HG03175 (cell line): ENCODE measurements around the gene MYADML2.
"Not testable (repeated sequence)": the region's sequence is repeated elsewhere in the genome, so short reads cannot be mapped to it uniquely, and the experiment has no call there.

ENCODE experiments used
- ATAC-seq: cut with Tn5 transposase; IDR thresholded peaks from one replicate; pipeline ENCODE4 v1.9.1; 2021; ENCODE audit warnings: mild to moderate bottlenecking, moderate library complexity; ENCODE audit not compliant: unreplicated experiment

MYADML2 gene

DNA sequence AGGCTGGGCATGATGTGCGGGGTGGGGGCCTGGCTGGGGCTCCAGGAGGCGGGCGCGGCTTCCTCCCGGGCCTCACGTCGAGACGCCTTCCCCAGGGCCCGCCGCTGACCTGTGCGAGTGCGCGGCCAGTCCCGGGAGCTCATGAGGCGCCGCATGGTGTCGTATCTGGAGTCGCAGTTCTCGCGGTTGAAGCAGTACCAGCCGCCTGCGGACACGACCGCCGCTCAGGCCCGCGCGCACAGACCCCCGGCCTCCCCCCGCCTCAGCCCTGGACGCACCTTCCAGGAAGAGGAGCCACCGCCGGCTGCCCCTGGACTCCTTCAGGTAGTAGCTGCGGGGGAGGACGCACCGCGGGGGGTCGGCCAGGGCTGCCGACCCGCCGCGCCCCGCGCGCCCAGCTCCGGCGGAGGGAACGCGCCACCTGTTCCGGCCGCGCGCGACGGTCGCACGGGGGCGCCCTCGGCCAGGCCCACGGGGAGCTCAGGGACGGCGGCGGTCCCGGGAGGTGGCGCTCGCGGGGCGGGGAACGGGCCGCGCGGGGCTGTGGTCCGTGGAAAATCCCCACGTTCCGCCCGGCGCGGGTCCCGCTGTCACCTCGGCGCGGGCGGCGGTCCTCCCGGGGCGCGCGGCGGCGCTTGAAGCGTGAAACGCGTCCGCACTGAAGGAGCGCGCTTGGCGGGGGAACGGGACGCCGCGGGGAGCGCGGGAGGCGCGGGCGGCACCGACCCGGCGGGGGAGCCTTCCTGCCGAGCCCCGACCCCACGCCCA, 12.5 kb upstream of the MYADML2 start:
- no peak for ATAC-seq

DNA sequence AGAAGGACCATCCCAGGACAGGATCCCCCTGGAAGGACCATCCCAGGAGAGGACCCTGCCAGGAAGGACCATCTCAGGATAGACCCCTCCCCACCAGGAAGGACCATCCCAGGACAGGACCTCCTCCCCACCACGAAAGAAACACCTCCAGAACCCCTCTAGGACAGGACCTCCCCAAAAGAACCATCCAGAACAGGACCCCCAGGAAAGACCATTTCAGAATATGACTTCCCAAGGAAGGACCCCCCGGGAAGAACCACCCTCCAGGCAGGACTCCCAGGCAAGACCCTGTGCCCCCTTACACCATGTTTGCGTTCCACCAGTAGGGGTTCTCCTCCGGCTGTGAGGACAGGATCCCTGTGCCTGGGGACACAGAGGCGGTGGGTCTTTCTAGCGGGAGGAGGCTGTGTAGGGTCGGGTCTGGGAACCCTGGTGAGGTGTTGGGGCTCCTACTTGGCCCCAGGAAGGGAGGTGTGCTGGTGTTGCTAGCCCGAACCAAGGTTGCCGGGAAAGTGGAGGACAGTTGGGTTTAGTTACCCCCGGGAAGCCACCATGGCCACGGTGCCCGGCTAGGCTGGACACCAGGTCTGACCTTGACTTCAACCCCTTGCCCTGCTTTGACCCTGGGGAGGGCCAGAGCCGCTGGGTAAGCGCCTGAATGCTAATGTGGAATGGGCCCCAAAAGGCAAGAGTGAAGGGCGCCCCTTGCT, 11.8 kb upstream of the MYADML2 start:
- no peak for ATAC-seq

DNA sequence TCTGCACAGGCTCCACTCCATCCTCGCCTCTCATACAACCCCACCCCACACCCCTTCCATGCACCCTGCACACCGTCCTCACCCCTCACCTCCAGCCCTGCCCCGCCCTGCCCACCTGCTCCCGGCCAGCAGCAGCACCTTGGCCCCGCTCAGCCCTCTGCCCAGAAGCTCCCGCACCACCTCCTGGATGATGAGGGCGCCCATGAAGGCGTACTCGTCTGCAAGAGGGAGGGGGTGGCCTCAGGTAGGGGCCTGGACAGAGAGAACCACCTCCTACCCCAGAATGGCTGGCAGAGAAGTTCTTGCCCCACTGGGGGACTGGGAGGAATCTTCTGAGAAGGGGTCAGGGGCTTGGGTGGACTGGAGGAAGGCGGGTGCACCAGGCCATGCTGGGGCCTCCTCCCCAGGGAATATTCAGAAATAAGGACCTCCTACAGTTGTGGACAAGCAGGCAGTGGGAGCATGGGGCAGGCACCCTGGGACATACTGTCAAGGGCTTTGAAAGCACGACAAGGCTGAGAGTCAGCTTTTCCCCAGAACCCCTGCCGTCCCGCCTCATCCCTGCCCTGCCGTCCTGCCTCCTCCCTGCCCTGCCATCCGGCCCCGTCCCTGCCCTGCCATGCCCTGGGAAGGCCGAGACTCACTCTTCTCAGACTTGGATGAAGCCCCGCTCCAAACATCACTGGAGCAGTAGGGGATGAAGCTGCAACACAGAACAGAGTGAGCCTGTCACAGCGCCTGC, 10.8 kb upstream of the MYADML2 start:
- ATAC-seq: no peak

DNA sequence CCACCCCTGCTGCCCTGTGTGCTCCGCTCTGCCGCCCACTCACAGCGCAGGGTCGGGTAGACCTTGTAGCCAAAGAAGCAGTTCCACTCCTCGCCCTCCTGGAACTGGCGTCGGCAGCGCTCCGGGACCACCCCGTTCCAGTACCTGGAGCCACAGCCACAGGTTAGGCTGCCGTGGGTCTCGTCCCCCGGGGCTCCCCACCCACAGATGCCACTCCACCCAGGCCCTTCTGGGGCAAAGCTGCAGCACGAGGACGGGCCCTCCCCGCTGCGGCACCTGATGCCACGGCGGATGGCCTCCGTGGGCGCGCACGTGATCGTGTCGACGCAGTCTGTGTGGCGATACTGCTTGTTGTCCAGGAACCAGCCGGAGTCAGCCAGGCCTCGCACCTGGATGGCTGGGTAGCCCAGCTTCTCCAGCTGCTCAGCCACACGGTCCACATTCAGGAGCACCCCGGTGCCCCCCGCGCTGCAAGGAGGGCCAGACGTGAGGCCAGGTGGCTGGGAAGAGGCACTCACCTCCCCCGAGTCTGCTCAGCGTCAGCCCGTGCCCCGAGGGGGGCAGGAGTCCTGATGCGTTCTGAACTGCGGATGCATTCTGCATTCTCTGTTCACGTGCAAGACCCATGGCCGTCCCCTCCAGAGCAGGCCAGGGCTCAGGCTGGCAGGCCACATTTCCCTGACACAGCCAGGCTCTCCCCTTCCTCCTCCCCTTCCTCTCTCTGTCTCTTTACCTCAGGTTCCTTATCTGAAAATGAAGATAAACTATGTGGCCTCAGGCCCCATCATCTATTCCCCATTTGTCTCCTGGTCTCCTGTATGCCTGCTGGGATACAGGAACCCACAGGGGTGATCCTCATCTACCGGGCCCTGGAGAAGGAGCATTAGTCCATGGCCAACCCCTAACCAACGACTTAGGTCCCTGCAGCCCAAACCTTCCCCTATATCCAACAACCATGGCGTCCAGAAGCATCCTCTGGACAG, 9.9 kb upstream of the MYADML2 start:
- no peak for ATAC-seq

DNA sequence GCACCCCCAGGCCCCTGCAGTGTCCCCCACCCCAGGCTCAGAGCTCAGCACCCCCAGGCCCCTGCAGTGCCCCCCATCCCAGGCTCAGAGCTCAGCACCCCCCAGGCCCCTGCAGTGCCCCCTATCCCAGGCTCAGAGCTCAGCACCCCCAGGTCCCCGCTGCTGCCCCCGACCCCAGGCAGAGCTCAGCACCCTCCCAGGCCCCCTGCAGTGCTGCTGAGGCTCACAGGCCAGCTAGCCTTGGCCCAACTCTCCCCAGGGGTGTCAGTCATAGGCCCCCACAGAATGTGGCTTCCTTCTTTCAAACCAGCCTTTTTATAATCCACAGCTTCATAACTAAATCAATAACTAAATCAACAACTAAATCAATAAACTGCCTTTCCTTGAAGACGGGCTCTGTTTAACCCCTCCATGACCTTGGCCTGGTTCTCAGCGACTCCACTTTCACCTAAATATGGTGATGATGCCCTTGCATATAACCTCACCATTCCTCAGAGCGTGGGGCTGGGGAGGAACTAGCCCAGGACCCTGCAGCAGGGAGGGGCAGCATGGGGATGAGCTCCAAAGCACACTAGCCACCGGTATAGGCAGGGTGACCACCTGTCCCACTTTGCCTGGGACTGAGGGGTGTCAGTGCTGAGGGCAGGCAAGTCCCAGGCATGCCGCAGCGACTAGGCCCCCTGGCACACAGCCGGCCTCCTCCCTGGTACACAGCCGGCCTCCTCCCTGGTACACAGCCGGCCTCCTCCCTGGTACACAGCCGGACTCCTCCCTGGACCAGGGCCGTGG, 8.9 kb upstream of the MYADML2 start:
- ATAC-seq: no peak

DNA sequence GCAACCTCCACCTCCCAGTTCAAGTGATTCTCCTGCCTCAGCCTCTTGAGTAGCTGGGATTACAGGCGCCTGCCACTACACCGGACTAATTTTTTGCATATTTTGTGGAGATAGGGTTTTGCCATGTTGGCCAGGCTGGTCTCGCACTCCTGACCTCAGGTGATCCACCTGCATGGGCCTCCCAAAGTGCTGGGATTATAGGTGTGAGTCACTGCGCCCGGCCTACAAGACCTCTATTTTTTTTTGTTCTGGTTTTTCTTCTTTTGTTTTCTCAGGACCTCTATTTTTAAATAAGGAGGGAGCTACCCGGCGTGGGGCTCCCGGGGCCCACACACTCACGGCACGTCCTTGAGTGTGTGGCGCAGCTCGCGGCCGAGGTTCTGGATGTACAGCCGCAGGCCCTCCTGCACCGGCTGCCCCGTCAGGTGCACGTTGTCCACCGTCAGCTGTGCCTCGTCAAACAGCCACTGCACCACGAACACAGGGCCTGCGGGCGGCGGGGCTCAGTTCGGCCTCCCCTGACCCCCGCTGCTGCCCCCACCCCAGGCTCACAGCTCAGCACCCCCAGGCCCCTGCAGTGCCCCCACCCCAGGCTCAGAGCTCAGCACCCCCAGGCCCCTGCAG, 8.1 kb upstream of the MYADML2 start:
- no peak for ATAC-seq

DNA sequence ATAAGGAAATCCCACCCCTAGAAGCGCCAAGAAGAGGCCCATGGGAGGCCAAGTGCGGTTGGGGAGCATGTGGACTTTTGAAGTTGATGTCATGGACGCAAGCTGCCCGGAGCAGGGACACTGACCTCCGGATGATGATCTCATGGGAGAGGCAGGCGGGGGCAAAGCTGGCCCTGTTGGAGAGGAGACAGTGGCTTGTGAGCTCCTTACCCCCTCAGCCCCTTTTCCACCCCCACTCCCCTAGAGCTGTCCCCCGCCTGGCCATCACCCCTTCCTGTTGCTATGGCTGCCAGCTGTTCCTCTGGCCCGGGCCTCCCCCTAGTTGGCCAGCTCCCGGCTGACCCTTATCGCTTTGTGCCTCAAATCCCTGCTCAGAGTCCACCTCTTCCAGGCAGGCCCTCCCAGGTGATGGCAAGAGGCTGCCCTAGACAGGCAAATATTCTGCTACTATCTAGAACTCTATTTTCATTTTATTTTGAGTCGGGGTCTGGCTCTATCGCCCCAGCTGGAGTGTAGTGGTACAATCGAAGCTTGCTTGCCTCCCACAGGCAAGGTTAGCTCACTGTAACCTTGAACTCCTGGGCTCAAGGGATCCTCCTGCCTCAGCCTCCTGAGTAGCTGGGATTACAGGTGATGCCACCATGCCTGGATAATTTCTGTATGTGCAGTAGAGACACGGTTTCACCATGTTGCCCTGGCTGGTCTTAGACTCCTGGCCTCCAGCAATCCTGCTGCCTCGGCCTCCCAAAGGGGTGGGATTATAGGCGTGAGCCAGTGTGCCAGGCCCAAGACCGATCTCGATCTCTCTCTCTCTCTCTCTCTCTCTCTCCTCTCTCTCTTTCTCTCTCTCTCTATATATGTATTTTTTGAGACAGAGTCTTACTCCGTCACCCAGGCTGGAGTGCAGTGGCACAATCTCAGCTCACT, 7.4 kb upstream of the MYADML2 start:
- no peak for ATAC-seq

DNA sequence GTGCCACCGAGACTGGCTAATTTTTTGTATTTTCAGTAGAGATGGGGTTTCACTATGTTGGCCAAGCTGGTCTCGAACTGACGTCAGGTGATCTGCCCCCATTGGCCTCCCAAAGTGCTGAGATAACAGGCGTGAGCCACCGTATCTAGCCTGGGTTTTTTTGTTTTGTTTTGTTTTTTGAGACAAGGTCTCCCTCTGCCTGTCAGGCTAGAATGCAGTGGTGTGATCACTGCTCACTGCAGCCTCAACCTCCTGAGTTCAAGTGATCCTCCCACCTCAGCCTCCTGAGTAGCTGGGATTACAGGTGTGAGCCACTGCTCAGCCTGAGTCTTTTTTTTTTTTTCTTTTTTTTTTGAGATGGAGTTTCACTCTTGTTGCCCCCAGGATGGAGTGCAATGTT, 6.4 kb upstream of the MYADML2 start:
- ATAC-seq: not testable (repeated sequence)

DNA sequence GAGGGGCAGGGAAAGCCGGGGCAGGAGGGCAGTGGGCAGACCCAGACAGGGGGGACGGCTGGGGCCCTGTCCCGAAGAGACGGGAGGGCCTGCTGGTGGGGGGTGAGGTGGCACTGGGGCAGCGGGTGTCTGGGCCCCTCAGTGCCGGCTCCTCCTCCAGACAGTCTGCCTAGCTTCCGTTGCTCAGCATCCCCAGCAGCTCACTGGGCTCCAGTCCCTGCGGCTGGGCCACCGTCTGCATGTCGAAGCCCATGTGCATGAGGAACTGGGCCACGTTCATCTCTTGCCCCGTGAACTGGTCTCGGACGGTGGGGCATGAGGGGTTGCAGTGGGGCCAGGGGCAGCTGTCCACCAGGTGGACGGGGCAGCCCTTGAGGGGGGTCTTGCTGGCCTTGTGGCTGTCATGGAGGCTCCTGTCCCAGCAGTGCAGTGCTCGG, 5.8 kb upstream of the MYADML2 start:
- no peak for ATAC-seq

DNA sequence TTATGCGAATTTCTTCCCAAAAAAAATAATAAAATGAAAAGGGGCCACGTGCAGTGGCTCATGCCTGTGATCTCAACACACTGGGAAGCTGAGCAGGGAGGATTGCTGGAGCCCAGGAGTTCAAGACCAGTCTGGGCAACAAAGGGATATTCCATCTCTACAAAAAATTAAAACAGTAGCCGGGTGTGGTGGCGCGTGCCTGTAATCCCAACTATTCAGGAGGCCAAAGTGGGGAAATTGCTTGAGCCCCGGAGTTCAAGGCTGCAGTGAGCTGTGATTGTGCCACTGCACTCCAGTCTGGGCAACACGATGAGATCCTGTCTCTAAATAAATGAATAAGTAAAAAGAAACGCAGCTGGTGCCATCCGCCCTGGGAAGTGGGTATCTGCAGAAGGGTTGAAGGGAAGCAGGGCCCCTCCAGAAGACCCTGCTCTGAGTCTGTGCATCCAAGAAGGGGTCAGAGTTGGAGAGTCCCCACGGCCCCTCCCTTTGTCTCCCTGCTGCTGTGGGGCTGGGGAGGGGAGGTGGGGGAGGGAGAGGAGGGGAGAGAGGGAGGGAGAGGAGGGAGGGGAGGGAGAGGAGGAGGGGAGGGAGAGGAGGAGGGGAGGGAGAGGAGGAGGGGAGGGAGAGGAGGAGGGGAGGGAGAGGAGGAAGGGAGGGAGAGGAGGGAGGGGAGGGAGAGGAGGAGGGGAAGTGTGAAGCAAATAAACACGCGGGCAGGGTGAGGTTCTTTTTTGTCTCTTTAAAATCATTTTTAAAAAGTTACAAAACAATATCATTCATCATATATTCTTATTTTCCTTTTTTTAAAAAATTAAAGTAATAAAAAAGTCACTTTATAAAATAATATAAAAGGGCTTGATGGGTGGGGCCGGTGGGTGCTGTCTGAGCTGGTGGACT, 5.0 kb upstream of the MYADML2 start:
- no peak for ATAC-seq

DNA sequence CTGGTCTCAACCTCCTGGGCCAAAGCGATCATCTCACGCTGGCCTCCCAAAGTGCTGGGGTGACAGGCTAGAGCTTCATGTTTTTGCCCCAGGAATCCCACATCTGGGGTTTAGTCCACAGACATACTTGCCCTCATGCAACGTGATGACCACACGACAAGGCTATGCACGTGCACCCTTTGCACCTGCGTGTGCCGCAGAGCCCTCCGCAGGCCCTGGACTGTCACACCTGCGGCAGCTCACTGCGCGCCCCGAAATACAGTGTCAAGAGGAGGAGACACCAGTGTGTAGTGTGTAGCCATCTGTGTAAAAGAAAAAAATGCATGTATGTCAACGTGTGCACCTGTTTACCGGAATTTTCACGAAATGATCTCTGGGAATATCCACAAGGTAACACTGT, 3.5 kb upstream of the MYADML2 start:
- ATAC-seq: no peak

DNA sequence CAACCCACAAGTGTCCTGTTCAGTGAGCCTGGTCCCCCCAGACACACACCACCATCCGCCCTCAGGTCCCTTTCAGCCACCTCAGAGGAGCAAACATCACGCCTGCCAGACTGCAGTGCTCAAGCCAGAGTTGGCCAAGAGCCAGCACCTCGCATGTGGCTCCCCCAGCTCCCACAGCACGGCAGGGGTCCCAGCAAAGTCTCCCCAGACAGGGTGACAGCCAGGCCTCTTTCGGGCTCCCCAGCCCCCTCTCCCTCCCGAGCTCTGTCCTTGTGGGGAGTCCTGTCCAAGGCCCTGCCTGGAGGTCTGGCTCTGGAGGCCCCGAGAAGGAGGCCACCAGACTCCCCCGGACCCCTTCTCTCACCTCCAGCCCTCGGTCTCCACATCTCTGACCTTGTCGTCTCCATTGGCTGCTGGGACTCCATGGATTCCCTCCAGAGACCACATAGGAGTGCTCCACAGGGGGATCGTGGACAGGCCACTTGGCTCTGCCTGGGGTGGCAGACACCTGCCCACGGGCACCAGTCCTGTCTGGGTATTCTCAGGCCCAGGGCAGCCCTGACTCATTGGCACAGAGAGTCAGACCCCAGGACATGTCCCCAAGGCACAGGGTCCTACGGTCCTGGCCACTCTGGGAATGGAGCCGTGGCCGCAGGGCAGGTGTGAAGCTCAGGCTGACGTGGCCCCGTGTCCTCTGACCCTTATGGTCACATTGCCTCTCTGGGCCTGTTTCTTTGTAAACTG, 1.8 kb upstream of the MYADML2 start:
- no peak for ATAC-seq

DNA sequence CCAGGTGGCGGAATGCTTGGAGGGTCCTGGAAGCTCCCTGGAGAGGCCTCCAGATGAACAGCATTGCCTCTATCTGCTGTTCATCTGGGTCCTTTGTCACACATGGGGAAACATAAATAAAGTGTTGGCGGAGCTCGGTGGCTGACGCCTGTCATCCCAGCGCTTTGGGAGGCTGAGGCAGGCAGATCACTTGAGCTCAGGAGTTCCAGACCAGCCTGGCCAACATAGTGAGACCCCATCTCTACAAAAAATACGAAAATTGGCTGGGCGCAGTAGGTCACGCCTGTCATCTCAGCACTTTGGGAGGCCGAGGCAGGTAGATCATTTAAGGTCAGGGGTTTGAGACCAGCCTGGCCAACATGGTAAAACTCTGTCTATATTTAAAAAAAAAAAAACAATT, 2.2 kb downstream of the MYADML2 start:
- no peak for ATAC-seq

DNA sequence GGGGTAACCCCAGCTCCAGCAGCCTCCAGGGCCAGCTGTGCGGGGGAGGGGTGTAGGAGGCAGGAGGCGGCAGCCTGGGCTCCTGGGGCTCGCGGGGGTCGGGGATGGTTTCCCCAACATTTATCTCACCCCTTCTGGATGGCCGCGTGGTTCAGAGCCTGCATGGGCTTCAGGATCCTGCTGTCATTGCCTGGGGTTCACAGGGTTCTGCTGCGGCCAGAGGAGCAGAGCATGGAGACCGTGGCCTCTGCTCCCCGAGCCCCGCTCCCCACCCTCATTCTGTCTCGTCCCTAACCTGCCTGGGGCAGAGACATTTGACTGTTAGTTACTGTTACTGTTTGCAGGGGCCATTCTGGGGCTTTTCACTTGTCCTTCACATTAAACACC, 4.9 kb downstream of the MYADML2 start:
- no peak for ATAC-seq

DNA sequence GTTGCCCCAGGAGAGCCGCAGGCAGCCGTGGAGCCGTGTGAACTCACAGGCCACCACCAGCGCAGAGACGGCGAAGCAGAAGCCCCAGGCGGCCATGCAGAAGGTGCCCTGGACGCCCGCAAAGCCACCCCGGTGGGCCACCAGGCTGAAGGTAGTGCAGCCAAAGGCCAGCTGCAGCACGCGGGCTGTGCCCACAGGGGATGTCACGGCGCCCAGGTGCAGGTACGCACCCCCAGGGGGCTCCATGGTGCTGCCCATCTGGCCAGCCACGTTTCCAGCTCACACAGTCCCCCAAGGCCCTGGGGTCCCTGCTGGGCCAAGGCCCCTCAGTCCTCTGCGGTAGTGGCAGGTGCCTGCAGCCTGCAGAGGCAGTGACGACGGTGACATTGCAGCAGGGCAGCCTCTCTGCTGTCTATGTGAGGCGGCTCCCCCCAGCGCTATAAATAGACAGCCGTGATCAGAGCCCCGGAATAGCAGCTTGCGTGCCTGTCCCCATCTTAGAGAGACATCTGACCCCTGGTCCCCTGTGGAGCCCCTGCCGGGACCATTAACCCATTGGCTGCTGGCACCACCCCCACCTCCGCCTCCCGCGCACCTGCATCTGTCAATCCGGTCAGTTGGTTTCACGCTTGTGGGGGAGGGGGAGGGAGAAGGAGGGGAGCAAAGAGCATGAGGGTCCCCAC, 5.4 kb downstream of the MYADML2 start:
- no peak for ATAC-seq
